NCI-H446 (cell line): Measurements from ENCODE around the gene TRERF1.

Experiments used
- DNase-seq, 2 experiments: peaks; one replicate each; lab custom pipeline; 2025; lab: John Stamatoyannopoulos, UW

TRERF1 gene

DNA sequence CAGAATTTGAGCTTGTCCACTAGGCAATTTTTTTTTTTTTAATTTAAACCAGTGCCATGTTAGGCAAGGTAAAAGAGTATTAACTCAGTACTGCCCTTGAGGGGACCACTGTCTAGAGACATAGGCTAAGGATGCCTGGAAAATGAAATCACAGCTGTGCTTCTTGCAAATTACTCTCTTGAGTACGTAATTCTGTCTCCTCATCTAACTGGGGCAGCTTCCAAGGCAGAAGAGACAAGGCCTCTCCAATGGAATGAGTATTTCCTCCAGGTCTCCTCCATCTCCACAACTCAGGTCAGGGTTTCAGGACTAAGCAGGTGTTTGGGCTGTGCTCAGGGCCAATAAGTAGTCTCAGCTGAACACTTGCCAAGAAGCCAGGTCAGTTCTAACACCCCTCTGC is 200.2 kb downstream of the TRERF1 start:
- DNase-seq: no peak

DNA sequence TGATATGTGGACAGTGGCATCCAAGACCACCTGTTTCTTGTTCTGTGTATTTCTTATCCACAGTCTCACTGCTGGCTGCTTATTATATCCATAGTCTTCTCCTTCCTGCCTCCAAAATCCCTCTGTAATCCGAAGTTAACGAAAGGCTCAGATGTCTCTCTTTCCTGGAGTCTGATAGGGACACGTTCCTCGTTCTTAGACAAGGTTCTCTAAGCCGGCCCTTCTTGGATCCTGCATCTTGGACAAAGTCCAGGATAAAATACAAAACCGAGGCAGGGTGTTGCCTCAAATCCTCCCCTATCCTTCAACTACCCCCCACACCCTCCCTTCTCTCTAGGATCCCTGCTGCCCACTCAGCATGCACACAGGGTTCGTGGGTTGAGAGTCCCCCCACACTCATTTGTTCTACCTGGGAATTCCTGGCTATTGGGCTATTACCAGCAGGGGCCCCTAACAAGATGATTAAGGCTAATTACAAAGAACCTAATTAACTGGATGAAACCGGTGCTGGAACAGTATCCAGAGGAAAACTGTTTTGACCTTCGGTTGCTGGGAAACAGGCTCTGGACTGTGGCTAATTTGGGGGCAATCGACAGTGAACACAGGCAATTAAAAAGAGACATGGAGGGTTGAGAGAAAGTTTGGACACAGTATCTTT is 201.3 kb downstream of the TRERF1 start:
- DNase-seq: peak; percentile 48 to 64

DNA sequence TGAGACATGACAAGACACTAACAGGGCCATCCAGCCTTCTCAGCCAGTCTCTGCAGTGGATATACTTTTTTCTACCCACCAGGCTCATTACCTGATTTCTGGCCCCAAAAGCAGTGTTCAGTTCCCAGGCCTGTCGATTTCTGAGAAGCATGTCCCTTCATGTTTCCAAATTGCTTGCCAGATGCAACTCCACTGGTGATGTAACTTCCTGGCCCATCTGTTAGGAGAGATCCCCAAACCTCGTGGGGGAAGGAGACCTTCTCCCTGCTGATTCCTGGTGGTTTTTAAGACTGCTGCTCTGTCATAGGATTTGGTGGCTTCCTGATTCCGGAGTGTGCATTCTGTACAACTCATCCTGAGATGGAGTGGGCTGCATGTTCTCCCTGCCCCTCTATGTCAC is 202.4 kb downstream of the TRERF1 start:
- DNase-seq: peak; percentile 90 to 91

DNA sequence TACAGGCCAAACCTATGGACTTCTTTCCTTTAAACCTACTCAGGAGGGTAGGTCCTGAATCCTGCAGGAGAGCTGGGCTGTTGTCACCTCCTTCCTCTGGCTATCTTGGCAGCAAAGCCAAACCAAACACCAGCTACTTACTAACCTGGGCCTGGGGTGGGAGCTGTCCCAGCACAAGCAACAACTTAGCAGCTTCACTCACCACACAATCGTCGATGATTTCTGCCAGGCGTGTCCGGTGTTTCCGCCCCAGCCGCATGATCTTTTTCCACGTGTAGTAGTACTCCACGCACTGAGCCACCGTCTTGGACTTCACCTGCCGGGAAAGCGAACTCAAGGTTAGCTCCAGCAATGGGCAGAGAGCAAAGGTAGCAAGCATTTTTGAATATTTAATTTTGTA is 208.7 kb downstream of the TRERF1 start:
- no peak for DNase-seq

DNA sequence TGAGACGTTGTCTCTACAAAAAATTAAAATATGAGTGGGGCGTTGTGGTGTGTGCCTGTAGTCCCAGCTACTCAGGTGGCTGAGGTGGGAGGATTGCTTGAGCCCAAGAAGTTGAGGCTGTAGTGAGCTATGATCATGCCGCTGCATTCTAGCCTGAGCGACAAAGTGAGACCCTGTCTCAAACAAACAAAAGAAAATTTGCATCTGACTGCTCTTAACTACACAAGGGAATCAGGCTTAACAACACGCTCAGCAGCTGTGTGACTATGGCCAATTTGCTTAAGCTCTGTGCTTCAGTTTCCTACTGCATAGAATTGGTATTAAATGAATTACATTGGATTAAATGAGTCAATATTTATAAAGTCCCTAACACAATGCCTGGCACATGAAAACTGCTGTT is 209.8 kb downstream of the TRERF1 start:
- no peak for DNase-seq

DNA sequence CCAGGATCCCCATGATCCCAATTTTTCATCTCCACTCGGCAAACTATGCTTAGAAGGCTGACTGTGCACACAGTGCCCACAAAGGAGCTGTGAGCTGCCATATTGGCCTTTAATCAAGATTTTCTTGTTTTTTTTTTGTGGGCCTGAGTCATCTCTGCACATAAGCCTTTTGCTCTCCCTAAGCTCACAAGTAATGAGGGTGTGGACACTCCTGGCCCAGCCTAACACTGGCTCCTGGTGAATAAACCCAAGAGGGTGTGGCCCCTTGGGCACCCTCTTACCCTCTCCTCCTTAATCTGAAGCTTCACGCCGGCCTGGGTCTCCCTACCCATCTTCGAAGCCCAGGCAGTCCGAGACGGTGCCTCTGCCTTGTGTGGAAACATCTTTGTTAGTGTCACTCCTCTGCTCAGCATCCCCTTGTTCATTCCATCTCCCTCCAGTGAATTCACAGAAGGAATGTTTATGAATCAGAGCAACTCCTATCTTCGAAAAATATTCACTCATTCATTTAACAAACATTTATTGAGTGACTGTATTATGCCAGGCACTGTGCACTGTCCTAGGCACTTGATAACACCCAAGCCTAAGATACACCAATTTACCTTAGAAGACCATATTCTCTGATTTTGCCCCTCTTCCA is 211.9 kb downstream of the TRERF1 start:
- no peak for DNase-seq

DNA sequence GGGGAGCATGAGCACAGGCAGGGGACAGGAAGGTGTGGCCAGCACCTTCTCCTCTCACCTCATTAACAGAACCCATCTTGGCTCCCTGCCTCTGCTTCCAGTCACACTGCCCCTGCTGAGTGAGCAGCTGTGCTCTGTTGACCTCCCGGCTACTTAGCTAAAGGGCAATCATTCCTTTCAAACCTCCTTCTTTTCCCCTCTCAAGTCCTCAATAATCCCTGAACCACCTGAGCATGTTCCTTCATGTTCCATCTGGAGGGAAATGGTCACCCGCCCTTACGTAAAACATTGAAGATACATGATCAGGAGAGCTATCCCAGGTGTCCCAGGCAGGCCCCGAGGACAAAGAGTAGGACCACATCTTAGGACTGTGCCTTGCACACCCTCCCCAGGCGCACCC is 212.4 kb downstream of the TRERF1 start:
- peak in 1 of 2 experiments; percentile 6 for DNase-seq

DNA sequence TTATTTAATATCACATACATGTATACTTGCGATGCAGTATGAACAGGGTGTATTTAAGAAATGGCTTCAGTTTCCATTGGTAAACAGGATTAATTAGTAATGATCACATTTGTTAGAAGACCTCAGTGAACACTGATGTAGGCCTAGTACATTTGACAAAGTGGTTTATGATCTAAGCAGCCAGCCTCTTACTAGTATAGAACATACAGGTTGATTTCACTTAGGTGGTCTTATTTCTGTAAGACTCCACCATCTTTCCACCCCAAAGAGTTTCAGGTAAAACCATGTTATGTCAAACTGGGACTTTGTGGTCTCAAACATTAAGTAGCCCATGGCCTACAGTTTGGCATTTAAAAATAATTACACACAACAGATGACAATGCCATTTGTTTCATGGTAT is 213.9 kb downstream of the TRERF1 start:
- DNase-seq: no peak

DNA sequence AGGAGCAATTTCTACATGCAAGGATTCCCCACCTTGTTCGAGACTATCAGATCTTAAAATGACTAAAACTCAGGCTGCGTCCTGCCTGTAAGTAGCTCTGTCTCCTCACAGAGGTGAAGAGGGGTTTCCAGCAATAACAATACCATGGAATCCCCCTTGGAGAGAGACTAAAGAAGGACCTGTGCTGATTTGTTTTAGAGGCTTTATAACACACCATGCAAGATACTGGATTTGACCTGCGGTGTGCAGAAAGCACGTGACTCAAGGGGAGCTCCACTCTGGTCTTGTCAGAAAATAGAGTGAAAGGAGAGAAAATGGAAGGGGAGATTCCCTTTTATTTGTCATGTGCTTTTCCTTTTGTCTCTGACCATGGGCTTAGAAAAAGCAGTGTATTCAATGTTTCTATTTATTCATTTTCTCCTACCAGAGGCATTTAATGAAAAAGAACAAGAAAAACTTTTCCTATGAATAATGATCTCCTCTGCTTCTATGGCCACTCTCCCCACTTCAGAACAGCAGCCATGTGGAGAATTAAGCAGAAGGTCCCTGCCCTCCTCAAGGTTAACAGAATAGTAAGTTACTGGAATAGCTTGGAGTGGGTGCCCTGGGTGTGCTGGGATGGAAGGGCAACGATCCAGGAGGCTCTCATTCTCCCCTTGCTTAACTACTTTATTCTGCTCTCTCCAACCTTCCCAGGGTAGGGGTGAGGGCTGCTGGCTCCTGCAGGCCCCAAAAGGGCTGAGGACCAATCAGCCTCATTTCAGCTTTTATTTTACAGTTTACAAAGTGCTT is 214.8 kb downstream of the TRERF1 start:
- no peak for DNase-seq

DNA sequence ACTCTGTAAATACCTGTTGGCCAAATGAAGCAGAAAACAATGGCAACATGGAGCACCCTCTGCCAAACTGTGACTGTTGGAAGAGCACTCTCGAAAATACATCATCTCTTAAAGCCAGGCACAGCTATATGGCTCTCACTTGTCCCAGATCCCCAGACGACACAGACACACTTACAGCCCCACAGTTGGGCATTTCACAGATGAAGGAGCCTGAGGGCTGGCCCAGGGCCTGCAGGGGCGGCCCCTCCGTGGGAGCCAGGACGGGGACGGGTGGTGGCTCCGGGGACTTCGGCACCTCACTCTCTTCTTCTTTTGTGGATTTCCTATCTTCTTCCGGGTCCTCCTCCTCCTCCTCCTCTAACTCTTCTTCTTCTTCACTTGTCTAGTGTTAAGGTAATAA is 215.7 kb downstream of the TRERF1 start:
- DNase-seq: no peak

DNA sequence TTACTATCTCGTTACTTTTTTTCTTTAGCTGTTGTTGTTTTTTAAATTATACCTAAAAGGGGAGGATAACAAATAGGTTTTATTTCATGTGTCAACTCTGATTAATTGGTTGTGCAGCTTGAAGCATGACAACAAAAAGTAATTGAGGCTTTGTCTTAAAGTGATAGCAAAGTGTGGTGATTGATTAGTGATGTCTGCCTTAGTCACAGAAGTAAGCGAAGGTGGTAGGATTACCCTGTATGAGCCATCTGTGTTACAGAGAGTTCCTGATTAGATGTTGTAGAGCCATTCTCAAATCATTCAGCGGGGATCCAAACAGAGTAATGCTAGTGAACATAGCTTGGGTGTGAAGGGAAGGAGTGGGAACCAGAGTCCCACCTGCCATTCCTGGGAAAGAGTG is 219.7 kb downstream of the TRERF1 start:
- DNase-seq: no peak

DNA sequence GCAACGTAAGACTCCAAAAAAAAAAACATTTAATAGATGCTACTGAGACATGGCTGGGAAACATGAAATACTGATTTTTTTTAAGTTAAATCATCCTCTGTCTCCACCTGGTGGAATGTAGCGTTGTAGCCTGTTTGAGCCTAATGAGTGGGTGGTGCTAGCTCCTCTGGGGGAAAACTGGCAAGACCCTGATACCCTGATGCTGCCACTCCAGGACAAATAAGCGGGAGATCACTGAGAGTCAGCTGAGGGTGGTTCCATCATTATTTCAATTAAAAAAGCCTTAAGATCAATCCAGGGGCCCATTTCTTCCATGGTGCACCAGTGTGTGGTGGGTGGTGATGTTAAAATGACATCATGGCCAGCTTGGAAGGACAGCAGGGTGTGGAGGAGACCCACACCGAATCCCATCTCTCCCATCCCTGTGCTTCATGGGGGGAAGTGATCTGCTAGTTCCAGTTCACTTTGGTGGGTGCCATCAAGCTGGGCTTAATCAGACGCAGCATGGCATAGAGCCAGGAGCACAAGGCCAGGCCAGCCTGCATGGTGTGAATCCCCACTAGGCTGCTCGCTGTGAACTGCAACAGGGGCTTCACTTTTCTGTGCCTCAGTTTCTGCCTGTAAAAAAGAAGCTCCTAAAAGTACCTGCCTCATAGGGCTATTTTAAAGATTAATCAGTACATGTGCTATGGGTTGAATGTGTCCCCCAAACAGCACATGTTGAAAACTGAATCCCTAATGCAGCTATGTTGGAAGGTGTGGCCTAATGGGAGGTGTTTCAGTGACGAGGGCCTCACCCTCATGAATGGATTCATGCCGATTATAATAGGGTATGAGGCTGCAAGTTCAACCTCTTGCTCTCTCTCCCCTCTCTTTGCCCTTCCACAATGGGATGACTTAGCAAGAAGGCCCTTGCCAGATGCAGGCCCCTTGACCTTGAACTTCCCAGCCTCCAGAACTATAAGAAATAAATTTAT is 221.1 kb downstream of the TRERF1 start:
- no peak for DNase-seq

DNA sequence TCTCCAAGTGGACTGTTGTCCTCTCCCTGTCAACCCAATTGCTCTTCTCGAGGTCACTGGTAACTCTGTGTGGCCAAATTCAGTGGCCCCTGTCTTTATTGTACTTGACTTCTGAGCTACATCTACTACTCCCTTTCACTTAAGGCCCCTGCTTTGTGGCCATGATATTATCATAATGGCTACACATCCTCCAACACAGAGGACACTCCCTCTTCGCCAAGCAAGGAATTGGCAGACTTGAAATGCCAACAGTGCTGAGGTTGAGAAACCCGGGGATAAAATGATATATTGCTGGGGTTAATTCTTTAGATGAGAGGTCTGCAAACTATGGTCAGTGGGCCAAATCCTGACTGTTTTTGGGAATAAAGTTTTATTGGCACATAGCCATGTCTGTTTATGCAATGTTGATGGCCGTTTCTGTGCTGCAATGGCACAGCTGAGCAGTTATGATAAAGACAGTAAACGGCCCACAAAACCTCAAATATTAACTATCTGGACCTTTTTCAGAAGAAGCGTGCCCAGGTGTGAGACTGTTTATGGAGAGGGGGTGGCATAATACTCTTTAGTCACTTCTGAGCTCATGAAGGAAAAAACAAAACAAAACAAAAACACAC is 222.1 kb downstream of the TRERF1 start:
- no peak for DNase-seq

DNA sequence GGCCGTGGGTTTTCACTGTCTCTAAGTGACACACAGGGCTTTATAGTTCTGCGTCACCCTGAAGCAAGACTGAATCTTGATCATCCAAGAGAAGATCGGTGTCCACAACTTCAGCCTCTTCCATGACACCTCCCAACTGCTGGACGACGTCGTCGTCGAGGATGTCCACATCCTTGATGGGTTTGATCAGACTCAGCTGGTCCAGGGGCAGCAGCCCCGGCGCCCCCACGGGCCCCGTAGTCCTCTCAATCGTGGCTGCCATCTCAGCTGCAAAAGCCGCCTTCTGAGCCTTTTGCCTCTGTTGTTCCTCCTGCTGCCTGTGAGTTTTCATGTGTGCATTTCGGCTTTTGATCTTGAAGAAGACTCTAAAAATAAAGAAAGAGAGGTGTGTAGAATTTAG is 223.4 kb downstream of the TRERF1 start:
- no peak for DNase-seq

DNA sequence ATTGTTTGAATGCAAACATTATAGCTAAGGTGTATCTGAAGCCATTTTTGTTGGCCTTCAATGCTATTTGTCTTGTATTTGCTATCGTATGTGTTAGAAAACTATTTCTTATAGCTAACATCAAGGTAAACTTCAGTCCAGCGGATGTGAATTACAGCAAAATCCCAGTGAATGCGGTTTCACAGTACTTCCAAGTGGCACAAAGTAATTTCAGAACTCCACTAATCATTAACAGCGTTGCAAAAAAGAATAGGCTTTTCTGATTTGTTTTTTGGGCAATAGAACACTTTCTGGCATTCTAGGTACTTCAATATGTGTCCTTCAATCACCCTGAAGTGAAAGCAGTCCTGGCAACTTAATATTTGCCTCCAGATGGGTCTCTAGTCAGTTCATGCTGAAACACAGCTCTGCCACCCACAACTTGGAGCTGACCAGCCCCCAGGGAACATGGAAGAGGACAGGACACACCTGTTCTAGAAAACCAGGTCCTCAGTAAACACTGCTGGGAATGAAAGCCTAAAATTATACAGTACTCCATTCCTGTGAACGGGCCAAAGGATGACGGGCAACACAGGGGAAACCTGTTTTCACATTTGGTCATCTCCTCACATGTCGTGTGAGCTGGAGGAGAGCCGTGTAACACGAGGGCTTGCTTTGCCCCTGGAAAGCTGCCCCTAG is 224.4 kb downstream of the TRERF1 start:
- DNase-seq: no peak

DNA sequence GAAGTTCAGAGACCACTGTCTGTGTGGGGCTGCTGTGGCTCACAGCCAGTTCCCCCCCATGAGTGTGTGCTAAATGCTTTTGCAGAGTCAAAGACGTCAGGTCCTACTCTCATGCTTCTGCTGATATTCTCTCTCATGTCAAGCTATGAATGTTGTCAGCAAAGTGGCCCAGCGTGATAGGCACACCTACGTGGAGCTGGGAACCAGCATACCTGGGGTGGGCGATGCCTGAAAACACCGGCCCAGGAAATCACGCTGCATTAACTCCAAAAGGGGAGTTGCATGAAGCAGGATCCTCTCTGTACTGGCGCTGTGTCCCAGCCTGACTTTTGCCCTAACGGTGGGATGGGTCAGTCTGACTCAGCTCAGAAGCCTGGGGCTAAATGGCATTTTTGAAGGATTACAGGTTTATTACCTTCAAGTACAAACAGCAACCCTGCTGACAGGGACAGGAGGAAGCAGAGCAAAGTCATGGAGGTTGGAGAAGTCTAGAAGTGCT is 225.0 kb downstream of the TRERF1 start:
- no peak for DNase-seq

DNA sequence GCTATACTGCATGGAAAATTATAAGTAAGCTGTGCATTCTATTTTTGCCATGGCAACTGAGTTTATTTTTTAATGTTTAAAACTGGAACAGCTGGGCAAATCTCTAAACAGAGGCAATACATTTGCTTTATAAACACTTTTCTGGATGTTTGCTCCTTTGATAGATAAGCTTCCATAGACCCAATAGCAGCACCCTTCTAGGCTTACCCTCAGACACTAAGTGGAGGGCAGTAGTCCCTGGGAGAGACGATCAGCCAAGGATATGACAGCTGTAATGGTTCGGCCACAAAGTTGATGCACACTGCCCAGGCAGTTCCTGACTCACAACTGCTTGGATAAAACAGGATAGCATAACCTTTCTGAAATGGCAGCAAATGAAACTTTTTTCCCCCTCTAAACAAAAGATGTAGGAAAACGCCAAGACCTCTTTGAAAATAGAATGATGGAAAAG is 225.5 kb downstream of the TRERF1 start:
- DNase-seq: no peak

DNA sequence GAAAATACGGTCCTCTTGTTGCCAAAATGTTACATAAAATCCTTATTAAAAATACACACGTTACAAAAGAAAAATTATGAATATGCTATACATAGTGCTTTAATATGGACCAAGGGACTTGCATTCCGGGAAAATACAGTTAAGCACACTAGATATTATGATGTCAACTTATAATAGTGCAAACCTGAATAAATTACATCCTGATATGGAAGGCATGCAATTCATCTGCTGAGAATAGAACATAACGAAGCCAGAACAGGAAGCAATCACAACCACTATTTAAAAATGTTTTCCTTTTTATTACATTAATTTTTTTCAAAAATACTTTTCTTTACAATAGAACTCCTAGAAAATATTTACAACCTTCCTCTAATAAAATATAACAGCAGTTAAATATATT is 226.3 kb downstream of the TRERF1 start:
- no peak for DNase-seq

DNA sequence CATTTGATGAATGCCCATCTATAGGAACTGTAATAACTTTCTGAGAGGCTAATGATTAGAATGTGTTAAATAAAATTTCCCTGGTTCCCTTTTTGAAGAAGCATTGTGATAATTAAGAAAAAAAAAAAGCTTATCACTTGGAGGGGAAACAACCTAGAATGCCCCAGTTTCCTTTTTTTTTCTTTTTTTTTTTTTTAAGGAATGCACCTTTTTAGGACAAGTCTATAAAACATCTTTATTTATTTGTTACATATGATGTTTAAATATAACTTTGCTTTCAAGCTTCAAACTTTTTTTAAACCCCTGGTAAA is 226.7 kb downstream of the TRERF1 start:
- no peak for DNase-seq

DNA sequence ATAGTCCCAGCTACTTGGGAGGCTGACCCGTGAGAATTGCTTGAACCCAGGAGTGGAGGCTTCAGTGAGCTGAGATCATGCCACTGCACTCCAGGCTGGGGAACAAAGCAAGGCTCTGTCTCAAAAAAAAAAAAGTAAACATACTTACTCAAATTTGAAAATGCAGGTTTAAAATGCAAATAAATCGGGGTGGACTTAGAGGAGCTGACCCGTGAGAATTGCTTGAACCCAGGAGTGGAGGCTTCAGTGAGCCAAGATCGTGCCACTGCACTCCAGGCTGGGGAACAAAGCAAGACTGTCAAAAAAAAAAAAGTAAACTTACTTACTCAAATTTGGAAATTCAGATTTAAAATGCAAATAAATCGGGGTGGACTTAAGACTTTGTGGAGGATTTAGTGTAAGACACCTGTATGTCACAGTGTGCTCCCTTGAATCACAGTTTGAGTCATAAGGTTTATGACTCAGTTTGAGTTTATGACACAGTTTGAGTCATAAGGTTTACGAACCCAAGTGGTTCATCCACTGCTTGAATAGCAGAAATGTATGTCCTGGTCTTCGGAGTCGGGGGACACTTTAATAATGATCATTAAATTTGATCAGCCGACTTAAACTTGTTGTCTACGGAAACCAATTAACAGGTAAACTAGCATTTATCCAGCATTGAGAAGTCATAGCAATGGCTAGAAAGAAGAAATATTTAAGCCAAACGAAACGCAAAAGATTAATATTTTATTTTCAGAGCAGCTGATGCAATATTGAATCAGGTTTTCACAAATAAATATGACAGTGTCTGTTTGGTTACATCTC is 227.3 kb downstream of the TRERF1 start:
- no peak for DNase-seq
